Liver (tissue), 4 donors: ENCODE results near the gene MYH13. TPM values are rescaled to one million over a fixed set of nuclear protein-coding genes. Genes with fewer than 3 reads are reported as not detected.

Source experiments
- polyA plus RNA-seq, 2 donors: library from polyadenylated mRNA; stranded (reverse) in 1 of 2; unstranded in 1 of 2; fragments of 200-250 nt in 1 of 2; fragments of >200 nt in 1 of 2; fragmentation: Nextera tagmentation in 1 of 2; extraction: Ambion mirVana in 1 of 2; gene quantifications; one replicate each; pipeline versions ENCODE4 v1.2.1 to v1.2.3, GENCODE V29; 2013 to 2015
- total RNA-seq, 2 donors: library from RNA; depleted of rRNA; stranded (reverse); fragments of >200 nt; gene quantifications; one replicate each; pipeline ENCODE4 v1.2.3, GENCODE V29; 2014
- donor health status: healthy.
- donor health status: healthy.
- donor health status: healthy.

Gene MYH13
- total and polyA plus RNA-seq, 4 donors, result not detected

Other genes starting within 250 kb of the MYH13 start
- 1 to 10 TPM; 4.0 to 6.1 TPM for gene GAS7, start 174.4 kb downstream of the MYH13 start, total RNA-seq
- gene GAS7, start 174.4 kb downstream of the MYH13 start, polyA plus RNA-seq, result 1 to 10 TPM in 1 of 2 donors, under 1 TPM in 1; 0.79 to 1.1 TPM
- under 1 TPM in 1 of 2 donors, not detected in 1; 0.14 TPM for gene MYH8, start 48.9 kb upstream of the MYH13 start, total RNA-seq
- not detected for gene MYH8, start 48.9 kb upstream of the MYH13 start, polyA plus RNA-seq
- under 1 TPM in 1 of 2 donors, not detected in 1; 0.19 TPM for gene MYH4, start 96.6 kb upstream of the MYH13 start, total RNA-seq
- gene MYH4, start 96.6 kb upstream of the MYH13 start, polyA plus RNA-seq, result not detected
- under 1 TPM in 1 of 2 donors, not detected in 1; 0.14 TPM for gene MYH1, start 145.5 kb upstream of the MYH13 start, total RNA-seq
- not detected for gene MYH1, start 145.5 kb upstream of the MYH13 start, polyA plus RNA-seq
- under 1 TPM; under 0.01 to 0.23 TPM for gene MYH2, start 176.7 kb upstream of the MYH13 start, total RNA-seq
- gene MYH2, start 176.7 kb upstream of the MYH13 start, polyA plus RNA-seq, result not detected